Measurements from ENCODE around the gene BCL6.

GRCh38 chr3:187744169-187745151 lies 808 bp downstream of the BCL6 start:
- TF ChIP-seq EZH2 (IDR thresholded peaks at IDR 0.05; ENCODE audit: borderline replicate concordance, low read length) (no peak), CTCF (IDR thresholded peaks at IDR 0.05; ENCODE audit: low read length) (no peak)
